Posterior vena cava (tissue), 2 donors: ENCODE results near the gene MOB3A. TPM values are rescaled to one million over a fixed set of nuclear protein-coding genes. Genes with fewer than 3 reads are reported as not detected.

ENCODE experiments used
- DNase-seq: peaks from one replicate; pipeline ENCODE4 v3.0.0-alpha.2; 2020; ENCODE audit warnings: low spot score
- intact Hi-C, 2 donors: fragments of 100-400 bp; cut with DNase I; formaldehyde crosslinking; loops; one replicate each; pipeline versions ENCODE4 v1.14.1 to v1.14.2; 2022 to 2023
- total RNA-seq, 2 donors: library from RNA; stranded (reverse); fragmentation: NEBNext Ultra II Directional; extraction: Animal tissue kit (Norgen Biotek cat#: 25700); gene quantifications; one replicate each; pipeline ENCODE4 v1.2.1, GENCODE V29; 2021
- donor health status: DM: yes; HTN: yes; CAD: no.
- donor health status: DM: yes; HTN: yes; CAD: no.

Gene MOB3A
- total RNA-seq, 2 donors from 2014 or later: 55.8 to 57.1 TPM

GRCh38 chr19:2064788-2065524 lies 31.2 kb downstream of the MOB3A start:
- intact Hi-C loops: loop anchor here in 1 of 2 donors (5.0 kb wide), 1 partner anchor 43 kb away; no protein-coding TSS in a partner anchor
- DNase-seq: peak; percentile 81

- intact Hi-C loops: loop anchor here in 1 of 2 donors (5.0 kb wide), 1 partner anchor 42 kb away; no protein-coding TSS in a partner anchor
- DNase-seq: peak; percentile 77
Measured at GRCh38 chr19:2064395-2064787, 31.7 kb downstream of the MOB3A start.

GRCh38 chr19:2063824-2064223 lies 32.3 kb downstream of the MOB3A start:
- DNase-seq: no peak
- intact Hi-C loops: loop anchor here in 1 of 2 donors (5.0 kb wide), 1 partner anchor 42 kb away; no protein-coding TSS in a partner anchor

- intact Hi-C loops: loop anchor here in 1 of 2 donors (5.0 kb wide), 1 partner anchor 40 kb away; no protein-coding TSS in a partner anchor
- DNase-seq: no peak
Measured at GRCh38 chr19:2062770-2063169, 33.4 kb downstream of the MOB3A start.

GRCh38 chr19:2062389-2062729 lies 33.8 kb downstream of the MOB3A start:
- intact Hi-C loops: loop anchor here in 1 of 2 donors (5.0 kb wide), 1 partner anchor 40 kb away; no protein-coding TSS in a partner anchor
- no peak for DNase-seq

- DNase-seq: peak; percentile 100
- intact Hi-C loops: loop anchor here in 1 of 2 donors (5.0 kb wide), 1 partner anchor 39 kb away; no protein-coding TSS in a partner anchor
Measured at GRCh38 chr19:2061495-2062388, 34.4 kb downstream of the MOB3A start.

GRCh38 chr19:2060884-2061494 lies 35.1 kb downstream of the MOB3A start:
- DNase-seq: peak; percentile 92
- intact Hi-C loops: loop anchor here in 1 of 2 donors (5.0 kb wide), 1 partner anchor 39 kb away; no protein-coding TSS in a partner anchor

- DNase-seq: peak; percentile 93
- intact Hi-C loops: loop anchor here in 1 of 2 donors (5.0 kb wide), 1 partner anchor 37 kb away; no protein-coding TSS in a partner anchor
Measured at GRCh38 chr19:2059422-2060201, 36.5 kb downstream of the MOB3A start.

GRCh38 chr19:2058570-2059421 lies 37.3 kb downstream of the MOB3A start:
- DNase-seq: no peak
- intact Hi-C loops: no loop called here

GRCh38 chr19:2057484-2058469 lies 38.3 kb downstream of the MOB3A start:
- intact Hi-C loops: no loop called here
- DNase-seq: no peak

GRCh38 chr19:2056837-2057192 lies 39.3 kb downstream of the MOB3A start:
- intact Hi-C loops: no loop called here

GRCh38 chr19:2055931-2056836 lies 39.9 kb downstream of the MOB3A start:
- no peak for DNase-seq
- intact Hi-C loops: no loop called here

More at GRCh38 chr19:2056837-2057192, 39.3 kb downstream of the MOB3A start:
- no peak for DNase-seq

- intact Hi-C loops: no loop called here
- no peak for DNase-seq
Measured at GRCh38 chr19:2054763-2055162, 41.4 kb downstream of the MOB3A start.

- intact Hi-C loops: no loop called here
- DNase-seq: no peak
Measured at GRCh38 chr19:2053601-2054389, 42.3 kb downstream of the MOB3A start.
